PC-3 (cell line): Measurements from ENCODE around the gene MAST4. TPM values are rescaled to one million over a fixed set of nuclear protein-coding genes. Genes with fewer than 3 reads are reported as not detected.

Experiments
- ATAC-seq: fragments of 200-7000 bp; cut with Tn5 transposase; 2 replicates; pipeline ENCODE4 v1.9.1; 2020; ENCODE audit warnings: mild to moderate bottlenecking, moderate library complexity
- BruUV-seq: library from RNA; stranded (reverse); fragments of 400-500 nt; replicated peaks from 2 replicates; lab custom pipeline; 2021; lab: Mats Ljungman, UMichigan
- CTCF ChIA-PET: fragments of 300-600 bp; sonication (Branson Sonifier 250); formaldehyde crosslinking; loops from one replicate; lab custom pipeline; 2022; ENCODE audit warnings: antibody characterized with exemption; lab: Charles Lee
- POLR2A ChIA-PET: fragments of 300-600 bp; sonication (Branson Sonifier 250); formaldehyde crosslinking; loops from one replicate; lab custom pipeline; 2022; ENCODE audit warnings: antibody characterized with exemption; ENCODE audit not compliant: unreplicated experiment; lab: Charles Lee
- DNase-seq: peaks from one replicate; pipeline ENCODE4 v3.0.0-alpha.2; 2015
- H2AFZ ChIP-seq: fragments of 300-600 bp; sonication (generic); 2 replicates; pipeline ENCODE4 v1.6.0; 2016; ENCODE audit warnings: antibody characterized with exemption, low read length
- H3F3A ChIP-seq: fragments of 300-600 bp; sonication (generic); one replicate; pipeline ENCODE4 v1.6.0; 2017; ENCODE audit warnings: antibody characterized with exemption, low read length, control low read depth, mild to moderate bottlenecking; ENCODE audit not compliant: unreplicated experiment
- H3K27ac ChIP-seq: fragments of 300-600 bp; sonication (generic); 2 replicates; pipeline ENCODE4 v1.5.1; 2016; ENCODE audit warnings: mild to moderate bottlenecking, low read length
- H3K27me3 ChIP-seq: fragments of 300-600 bp; sonication (generic); 2 replicates; pipeline ENCODE4 v1.6.1; 2016; ENCODE audit warnings: low read length, mixed read lengths
- H3K36me3 ChIP-seq: fragments of 300-600 bp; sonication (generic); 2 replicates; pipeline ENCODE4 v1.6.1; 2016; ENCODE audit warnings: low read depth, mixed run types, low read length, mixed read lengths
- H3K4me1 ChIP-seq: fragments of 300-600 bp; sonication (generic); 2 replicates; pipeline ENCODE4 v1.5.1; 2016; ENCODE audit warnings: low read length; ENCODE audit not compliant: insufficient read depth
- H3K4me2 ChIP-seq: fragments of 300-600 bp; sonication (generic); 2 replicates; pipeline ENCODE4 v1.6.0; 2016; ENCODE audit warnings: low read length
- H3K4me3 ChIP-seq: fragments of 300-600 bp; sonication (generic); 2 replicates; pipeline ENCODE4 v1.5.1; 2016; ENCODE audit warnings: mild to moderate bottlenecking, low read length, mixed read lengths
- H3K79me2 ChIP-seq: fragments of 300-600 bp; sonication (generic); 2 replicates; pipeline ENCODE4 v1.6.1; 2017; ENCODE audit warnings: low read length, mixed read lengths
- H3K9ac ChIP-seq: fragments of 300-600 bp; sonication (generic); 2 replicates; pipeline ENCODE4 v1.6.0; 2016; ENCODE audit warnings: mild to moderate bottlenecking, low read length
- H3K9me2 ChIP-seq: fragments of 300-600 bp; sonication (generic); replicated peaks from 2 replicates; pipeline ENCODE4 v1.6.1; 2016; ENCODE audit warnings: mixed run types, low read length, mixed read lengths
- H3K9me3 ChIP-seq: fragments of 300-600 bp; sonication (generic); 2 replicates; pipeline ENCODE4 v1.6.1; 2016; ENCODE audit warnings: low read length, mixed read lengths
- H4K20me1 ChIP-seq: fragments of 300-600 bp; sonication (generic); 2 replicates; pipeline ENCODE4 v1.6.1; 2016; ENCODE audit warnings: low read length, mixed read lengths
- CTCF ChIP-seq: fragments of 300-600 bp; sonication (generic); conservative IDR thresholded peaks from 2 replicates; pipeline ENCODE4 v1.5.1; 2017; ENCODE audit warnings: antibody characterized with exemption, low read depth, mild to moderate bottlenecking, low read length
- EZH2 ChIP-seq: fragments of 300-600 bp; sonication (generic); IDR thresholded peaks from one replicate; pipeline ENCODE4 v1.6.1; 2017; ENCODE audit warnings: antibody characterized with exemption, mild to moderate bottlenecking, low read length; ENCODE audit not compliant: unreplicated experiment
- EZH2phosphoT487 ChIP-seq: fragments of 300-600 bp; sonication (generic); IDR thresholded peaks from 2 replicates; pipeline ENCODE4 v1.6.1; 2018; ENCODE audit warnings: mild to moderate bottlenecking, antibody characterized with exemption, low read length, borderline replicate concordance
- intact Hi-C: fragments of 100-400 bp; cut with micrococcal nuclease; formaldehyde crosslinking; loops from 2 replicates; pipeline ENCODE4 v1.9.0; 2023
- total RNA-seq: library from RNA; depleted of rRNA; stranded (reverse); fragments of >200 nt; gene quantifications from 2 replicates; pipeline ENCODE4 v1.2.3, GENCODE V29; 2014

Gene MAST4
- total RNA-seq, 1 experiment from 2014 or later, result 7.9 TPM

DNA sequence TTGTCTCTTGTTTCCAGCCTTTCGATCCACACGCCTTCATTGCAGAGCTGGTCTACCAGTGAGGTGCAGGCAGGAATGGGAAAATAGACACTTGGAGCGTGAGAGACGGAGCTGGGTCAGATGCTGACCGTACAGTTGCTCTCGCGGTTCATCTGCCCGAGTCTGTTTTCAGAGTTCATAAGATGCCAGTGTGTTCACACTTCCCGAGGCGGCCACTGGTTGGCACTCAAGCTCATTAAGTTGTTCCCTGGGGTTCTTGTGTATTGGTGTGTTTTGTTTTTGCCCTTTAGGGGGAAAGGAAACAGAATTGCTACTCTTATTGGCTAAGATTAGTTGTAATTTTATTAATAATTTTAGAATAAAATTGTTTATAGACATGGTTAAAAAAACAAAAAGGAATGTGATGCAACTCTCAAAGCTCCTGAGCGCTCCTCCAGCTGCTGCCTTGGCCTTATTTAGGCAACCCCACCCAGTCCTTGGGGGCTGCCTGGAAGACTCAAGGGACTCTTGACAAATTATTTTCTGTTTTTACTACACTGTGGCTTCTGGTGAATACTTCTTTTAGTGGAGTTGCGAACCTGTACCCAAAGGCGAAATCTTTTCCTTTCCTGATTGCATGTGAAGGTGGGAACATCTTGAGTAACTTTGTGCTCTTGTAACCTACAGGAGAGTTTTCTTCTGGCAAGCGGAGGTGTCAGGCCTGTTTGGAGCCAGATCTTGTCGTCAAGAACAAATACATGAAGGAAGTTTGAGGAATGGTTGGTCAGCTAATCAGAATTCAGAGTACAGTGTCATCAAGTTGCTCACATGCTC lies 146.1 kb downstream of the MAST4 start:
- DNase-seq (no peak), ATAC-seq (no peak)
- H3F3A ChIP-seq, result no peaks in the 10 kb centered on the region
- H3K36me3 ChIP-seq, result no peaks in the 10 kb centered on the region
- no peaks in the 10 kb centered on the region for H3K4me1 ChIP-seq
- H4K20me1 ChIP-seq, result no peaks in the 10 kb centered on the region
- no peak overlapping the region for H3K27ac ChIP-seq
- no peaks in the 10 kb centered on the region for H3K79me2 ChIP-seq
- no peak overlapping the region for H3K4me2 ChIP-seq
- TF ChIP-seq EZH2phosphoT487 (no peak), EZH2 (no peak), CTCF (no peak)
- CTCF ChIA-PET, result no interaction called here
- POLR2A ChIA-PET, result no interaction called here
- H2AFZ ChIP-seq, result no peak overlapping the region
- intact Hi-C loops, result no loop called here
- no peak overlapping the region for H3K9ac ChIP-seq
- BruUV-seq, result no TSS peak
- H3K9me2 ChIP-seq, result no peaks in the 10 kb centered on the region
- no peaks in the 10 kb centered on the region for H3K9me3 ChIP-seq
- no peaks in the 10 kb centered on the region for H3K27me3 ChIP-seq
- H3K4me3 ChIP-seq, result no peak overlapping the region

DNA sequence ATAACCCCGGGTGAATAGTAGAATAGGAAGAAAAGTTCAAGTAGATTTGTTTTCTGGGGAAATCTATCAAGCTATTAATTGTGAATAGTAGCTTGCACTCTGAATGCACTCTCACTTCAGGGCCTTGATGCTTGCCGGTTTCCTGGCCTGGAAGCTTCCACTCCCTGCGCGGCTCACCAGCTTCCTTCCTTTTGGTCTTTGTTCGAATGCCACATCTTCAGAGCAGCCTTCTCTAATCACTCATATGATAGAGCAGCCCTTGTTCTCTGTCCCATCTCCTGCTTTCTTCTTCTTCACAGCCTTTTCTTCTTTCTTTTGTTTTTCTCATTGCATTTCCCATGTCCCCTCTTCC lies 146.7 kb downstream of the MAST4 start:
- Histone ChIP-seq H3K4me1 (no peaks in the 10 kb centered on the region), H3K79me2 (no peaks in the 10 kb centered on the region), H3K9me2 (no peaks in the 10 kb centered on the region), H2AFZ (no peak overlapping the region), H4K20me1 (no peaks in the 10 kb centered on the region), H3K9me3 (no peaks in the 10 kb centered on the region), H3K27me3 (no peaks in the 10 kb centered on the region), H3K27ac (no peak overlapping the region), H3K36me3 (no peaks in the 10 kb centered on the region), H3F3A (no peaks in the 10 kb centered on the region), H3K4me3 (no peak overlapping the region), H3K9ac (no peak overlapping the region), H3K4me2 (no peak overlapping the region)
- TF ChIP-seq EZH2phosphoT487 (no peak), CTCF (no peak), EZH2 (no peak)
- no peak for DNase-seq
- BruUV-seq, result no TSS peak
- ChIA-PET CTCF (no interaction called here), POLR2A (no interaction called here)
- ATAC-seq, result no peak
- intact Hi-C loops, result no loop called here

DNA sequence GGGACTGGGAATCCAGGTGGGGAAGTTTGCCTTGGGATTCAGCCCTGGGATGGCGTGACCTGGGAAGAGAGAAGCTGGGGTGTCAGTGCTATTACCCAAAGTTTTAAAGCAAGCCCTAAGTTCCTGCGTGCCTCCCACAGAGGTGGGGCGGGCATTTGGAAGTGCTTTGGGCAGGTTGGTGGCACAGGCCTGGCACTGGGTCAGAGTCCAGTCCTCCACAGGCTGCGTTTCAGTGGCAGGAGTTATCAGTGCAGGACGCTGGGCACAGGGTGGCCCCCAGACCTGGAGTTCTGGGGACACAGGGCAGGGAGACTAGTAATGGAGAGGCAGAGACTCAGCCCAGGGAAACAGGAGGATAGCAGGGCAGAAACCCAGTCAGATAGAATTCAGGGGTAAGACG lies 147.2 kb downstream of the MAST4 start:
- DNase-seq (no peak), ATAC-seq (no peak)
- no peak overlapping the region for H3K9ac ChIP-seq
- ChIA-PET POLR2A (no interaction called here), CTCF (no interaction called here)
- H3K27ac ChIP-seq, result no peak overlapping the region
- no peaks in the 10 kb centered on the region for H3K79me2 ChIP-seq
- no peaks in the 10 kb centered on the region for H3K9me2 ChIP-seq
- TF ChIP-seq EZH2 (no peak), CTCF (no peak), EZH2phosphoT487 (no peak)
- no peak overlapping the region for H2AFZ ChIP-seq
- no peaks in the 10 kb centered on the region for H3F3A ChIP-seq
- no peaks in the 10 kb centered on the region for H3K27me3 ChIP-seq
- intact Hi-C loops, result no loop called here
- H3K36me3 ChIP-seq, result no peaks in the 10 kb centered on the region
- H3K4me2 ChIP-seq, result no peak overlapping the region
- H3K4me1 ChIP-seq, result no peaks in the 10 kb centered on the region
- BruUV-seq, result no TSS peak
- no peak overlapping the region for H3K4me3 ChIP-seq
- H3K9me3 ChIP-seq, result no peaks in the 10 kb centered on the region
- no peaks in the 10 kb centered on the region for H4K20me1 ChIP-seq
